Measurements from ENCODE around the gene PRSS56.

Gene PRSS56

DNA sequence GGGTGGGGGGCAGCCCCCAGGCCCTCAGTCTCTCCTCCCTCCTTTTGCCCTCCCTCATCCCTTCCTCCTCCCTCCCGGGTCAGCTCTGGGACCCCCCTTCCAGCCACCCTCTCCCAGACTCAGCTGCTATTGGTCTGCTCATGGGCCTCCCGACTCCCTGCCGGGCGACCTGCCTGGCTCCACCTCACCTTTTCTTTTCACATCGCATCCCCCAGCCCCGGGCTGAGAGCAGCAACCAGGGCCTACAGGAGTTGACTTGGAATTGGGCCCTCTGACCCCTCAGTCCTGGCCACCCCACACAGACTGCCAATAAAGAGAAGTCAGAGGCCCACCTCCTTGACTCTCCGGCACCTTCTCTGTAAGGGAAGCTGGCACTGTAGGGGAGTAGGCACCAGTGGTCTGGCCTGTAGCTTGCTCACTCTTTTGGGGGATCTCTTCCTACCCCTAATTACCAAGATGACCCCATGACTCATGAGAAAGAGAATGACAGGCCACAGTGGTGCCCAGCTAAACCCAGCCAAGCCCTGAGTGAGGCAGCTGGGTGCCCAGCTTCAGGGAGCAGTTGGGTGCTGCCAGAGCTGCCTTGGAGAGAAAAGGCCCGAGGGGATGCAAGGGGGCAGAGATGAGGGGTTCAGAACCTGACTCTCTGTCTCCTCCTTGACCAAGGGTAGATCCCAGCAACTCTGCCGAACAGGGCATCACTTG is 30.5 kb upstream of the PRSS56 start:
- Histone ChIP-seq H3K4me3 (ENCODE audit: low read depth, low read length) (no peak overlapping the region), H3K27me3 (replicated peaks) (peaks cover 51% of the 10 kb centered on the region), H3K36me3 (replicated peaks) (no peaks in the 10 kb centered on the region), H3K27ac (no peak overlapping the region)
- in situ Hi-C loops (cut with HindIII; ENCODE audit: low pct_ligation_motif_present, low sequenced_read_pairs): no loop called here
- DNase-seq: no peak
- TF ChIP-seq, protein P1, sequence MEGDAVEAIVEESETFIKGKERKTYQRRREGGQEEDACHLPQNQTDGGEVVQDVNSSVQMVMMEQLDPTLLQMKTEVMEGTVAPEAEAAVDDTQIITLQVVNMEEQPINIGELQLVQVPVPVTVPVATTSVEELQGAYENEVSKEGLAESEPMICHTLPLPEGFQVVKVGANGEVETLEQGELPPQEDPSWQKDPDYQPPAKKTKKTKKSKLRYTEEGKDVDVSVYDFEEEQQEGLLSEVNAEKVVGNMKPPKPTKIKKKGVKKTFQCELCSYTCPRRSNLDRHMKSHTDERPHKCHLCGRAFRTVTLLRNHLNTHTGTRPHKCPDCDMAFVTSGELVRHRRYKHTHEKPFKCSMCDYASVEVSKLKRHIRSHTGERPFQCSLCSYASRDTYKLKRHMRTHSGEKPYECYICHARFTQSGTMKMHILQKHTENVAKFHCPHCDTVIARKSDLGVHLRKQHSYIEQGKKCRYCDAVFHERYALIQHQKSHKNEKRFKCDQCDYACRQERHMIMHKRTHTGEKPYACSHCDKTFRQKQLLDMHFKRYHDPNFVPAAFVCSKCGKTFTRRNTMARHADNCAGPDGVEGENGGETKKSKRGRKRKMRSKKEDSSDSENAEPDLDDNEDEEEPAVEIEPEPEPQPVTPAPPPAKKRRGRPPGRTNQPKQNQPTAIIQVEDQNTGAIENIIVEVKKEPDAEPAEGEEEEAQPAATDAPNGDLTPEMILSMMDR (IDR thresholded peaks at IDR 0.05; ENCODE audit: low read depth, low read length, missing control alignments): no peak

DNA sequence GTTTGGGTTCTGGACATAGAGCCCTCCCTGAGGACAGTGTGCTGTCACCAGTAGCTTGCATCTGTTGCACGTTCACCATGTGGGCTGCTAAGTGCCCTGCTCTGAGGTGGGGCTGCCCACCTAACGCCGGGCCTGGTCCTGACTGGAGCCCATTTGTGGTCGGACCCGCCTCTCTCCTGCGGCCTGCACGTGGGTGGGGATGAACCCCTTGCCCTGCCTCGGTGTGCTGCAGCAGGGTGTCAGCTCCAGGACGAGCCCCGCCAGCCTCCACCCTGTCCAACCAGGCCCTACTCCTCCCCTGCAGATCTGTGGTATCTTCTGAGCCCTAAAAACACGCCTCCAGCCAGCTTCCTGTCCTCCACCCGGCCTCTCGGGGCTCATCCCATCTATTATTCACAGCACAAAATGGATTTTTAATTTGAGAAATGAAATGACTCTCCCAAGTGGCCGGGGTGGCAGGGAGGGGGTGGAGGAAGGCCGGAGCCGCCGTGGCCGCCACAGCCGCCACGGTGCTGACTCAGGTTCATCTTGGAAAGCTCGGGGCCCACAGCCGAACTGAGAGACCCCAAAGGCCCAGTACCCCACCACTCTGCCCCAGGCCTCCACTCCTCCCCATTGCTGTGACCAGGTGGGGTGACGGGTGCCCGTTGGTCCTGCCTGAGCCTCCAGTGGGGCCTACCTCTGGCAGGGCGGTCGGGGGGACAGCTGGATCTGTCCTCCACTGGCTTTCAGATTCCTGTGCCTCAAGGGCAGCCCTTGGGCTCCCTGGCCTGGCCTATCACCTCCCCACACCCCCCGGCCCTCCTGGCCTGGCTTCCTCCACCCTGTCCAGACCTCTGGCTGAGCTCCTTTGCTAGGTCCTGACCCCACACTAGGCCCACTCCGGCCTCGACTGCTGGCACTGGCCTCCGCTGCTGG is 29.7 kb upstream of the PRSS56 start:
- Histone ChIP-seq H3K27me3 (replicated peaks) (peaks cover 43% of the 10 kb centered on the region), H3K27ac (no peak overlapping the region)
- in situ Hi-C loops (cut with HindIII; ENCODE audit: low pct_ligation_motif_present, low sequenced_read_pairs): no loop called here

DNA sequence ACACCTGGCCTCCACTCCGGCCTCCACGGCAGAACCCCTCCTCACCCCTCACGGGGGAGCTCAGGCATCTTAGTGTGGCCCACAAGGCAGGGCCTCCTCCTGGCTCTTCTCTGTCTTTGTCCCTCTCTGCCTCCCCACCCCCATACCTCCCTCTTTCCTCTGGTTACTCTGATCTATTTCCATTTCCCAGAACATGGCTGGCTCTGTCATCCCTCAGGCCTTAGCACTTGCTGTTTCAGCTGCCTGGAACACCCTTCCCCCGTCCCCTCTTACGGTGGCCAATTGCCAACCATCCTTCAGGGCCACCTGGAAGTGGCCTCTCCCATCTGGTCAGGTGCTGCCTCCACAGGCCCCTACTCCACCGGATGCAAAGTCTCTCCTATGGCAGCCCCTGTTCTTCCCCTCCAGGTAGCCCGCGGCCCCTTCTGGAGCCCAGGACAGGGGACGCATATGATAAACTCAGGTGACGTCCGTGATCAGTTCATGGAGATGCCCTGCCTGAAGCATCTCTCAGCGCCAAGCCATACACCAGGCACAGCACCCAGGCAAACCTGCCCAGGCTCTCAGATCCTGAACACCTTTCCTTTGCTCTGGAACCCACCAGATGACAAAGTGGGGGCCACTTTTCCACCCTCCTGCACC is 28.9 kb upstream of the PRSS56 start:
- in situ Hi-C loops (cut with HindIII; ENCODE audit: low pct_ligation_motif_present, low sequenced_read_pairs): no loop called here
- H3K36me3 ChIP-seq (replicated peaks): no peaks in the 10 kb centered on the region
- DNase-seq: no peak
- H3K4me3 ChIP-seq (ENCODE audit: low read depth, low read length): no peak overlapping the region
- H3K27ac ChIP-seq: no peak overlapping the region
- TF ChIP-seq, protein P1 (IDR thresholded peaks at IDR 0.05; ENCODE audit: low read depth, low read length, missing control alignments): no peak
- H3K27me3 ChIP-seq (replicated peaks): peaks cover 35% of the 10 kb centered on the region

More for the DNA sequence above, 29.7 kb upstream of the PRSS56 start:
- TF ChIP-seq, protein P1 (IDR thresholded peaks at IDR 0.05; ENCODE audit: low read depth, low read length, missing control alignments): no peak
- no peak for DNase-seq
- Histone ChIP-seq H3K36me3 (replicated peaks) (no peaks in the 10 kb centered on the region), H3K4me3 (ENCODE audit: low read depth, low read length) (no peak overlapping the region)

DNA sequence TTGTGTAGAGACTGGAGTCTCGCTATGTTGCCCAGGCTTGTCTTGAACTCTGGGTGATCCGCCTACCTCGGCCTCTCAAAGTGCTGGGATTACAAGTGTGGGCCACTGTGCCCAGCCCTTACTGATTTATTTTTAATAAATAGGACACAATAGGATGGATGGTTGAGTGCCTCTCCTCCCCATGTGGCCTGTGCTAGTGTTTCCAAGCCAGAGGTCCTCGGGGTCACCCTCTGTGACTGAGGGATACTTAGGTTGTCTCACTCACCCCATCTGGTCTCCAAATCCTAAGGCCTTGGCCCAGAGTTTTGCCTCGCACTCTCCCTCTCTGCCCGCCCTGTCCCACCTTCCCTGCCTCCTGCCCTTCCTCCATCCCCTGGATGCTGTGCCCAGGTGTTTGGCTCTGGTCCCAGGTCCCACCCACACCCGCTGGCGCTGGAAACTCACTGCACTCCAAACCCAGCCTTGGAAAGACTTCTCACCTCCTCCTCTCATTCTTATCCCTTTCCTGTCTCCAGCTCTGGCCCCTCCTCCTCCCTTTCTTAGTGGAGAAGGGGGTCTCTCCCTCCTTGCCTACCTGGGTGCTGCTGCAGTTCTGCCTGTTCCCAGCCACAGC is 27.8 kb upstream of the PRSS56 start:
- Histone ChIP-seq H3K27me3 (replicated peaks) (peaks cover 24% of the 10 kb centered on the region), H3K36me3 (replicated peaks) (no peaks in the 10 kb centered on the region), H3K27ac (no peak overlapping the region), H3K4me3 (ENCODE audit: low read depth, low read length) (no peak overlapping the region)
- DNase-seq: no peak
- in situ Hi-C loops (cut with HindIII; ENCODE audit: low pct_ligation_motif_present, low sequenced_read_pairs): no loop called here
- TF ChIP-seq, protein P1 (IDR thresholded peaks at IDR 0.05; ENCODE audit: low read depth, low read length, missing control alignments): no peak

DNA sequence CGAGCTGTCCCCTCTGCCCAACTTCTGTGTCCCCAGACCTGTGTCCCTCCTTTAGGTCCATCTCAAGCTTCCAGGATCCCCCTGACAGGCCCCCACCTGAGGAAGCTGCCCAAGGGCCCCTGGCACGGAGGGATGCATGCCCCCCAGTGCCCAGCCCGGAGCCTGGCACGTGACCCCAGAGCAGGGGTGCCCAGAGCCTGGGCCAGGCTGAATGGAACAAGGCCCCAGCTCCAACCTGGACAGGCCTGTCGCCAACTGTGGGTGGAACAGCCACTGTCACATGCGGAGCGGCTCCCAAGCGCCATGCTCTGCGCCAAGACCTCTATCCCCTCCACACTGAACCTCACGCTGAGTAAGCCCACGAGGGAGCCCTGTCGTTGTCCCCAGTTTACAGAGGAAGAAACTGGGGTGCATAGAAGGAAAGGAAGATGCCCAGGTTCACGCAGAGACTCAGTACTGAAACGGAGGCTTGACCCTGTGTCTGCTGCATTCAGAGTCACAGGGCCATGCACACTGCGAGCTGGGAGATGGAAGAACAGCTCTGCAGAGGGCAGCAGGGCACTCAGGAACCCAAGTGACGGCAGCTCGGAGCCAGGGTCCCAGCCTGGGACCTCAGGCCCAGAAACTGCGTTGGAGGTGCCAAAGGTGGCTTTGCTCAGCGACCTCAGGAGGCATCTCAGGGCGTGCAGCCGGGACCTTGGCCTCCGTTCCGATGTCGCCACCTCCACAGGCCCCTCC is 27.1 kb upstream of the PRSS56 start:
- in situ Hi-C loops (cut with HindIII; ENCODE audit: low pct_ligation_motif_present, low sequenced_read_pairs): no loop called here
- H3K27ac ChIP-seq: no peak overlapping the region
- no peak overlapping the region for H3K4me3 ChIP-seq (ENCODE audit: low read depth, low read length)
- H3K27me3 ChIP-seq (replicated peaks): peaks cover 17% of the 10 kb centered on the region
- H3K36me3 ChIP-seq (replicated peaks): no peaks in the 10 kb centered on the region
- TF ChIP-seq, protein P1 (IDR thresholded peaks at IDR 0.05; ENCODE audit: low read depth, low read length, missing control alignments): no peak
- DNase-seq: no peak
